Activated CD4-positive, alpha-beta T cell treated with anti-CD3 and anti-CD28 coated beads, Interleukin-2, amount 50 U/mL, for 16 hours (primary cell): ENCODE data around the gene MBNL3.
"Not testable (repeated sequence)": the region's sequence is repeated elsewhere in the genome, so short reads cannot be mapped to it uniquely, and the experiment has no call there.

ENCODE experiments used
- DNase-seq: peaks from one replicate; pipeline ENCODE4 v3.0.0-alpha.2; 2020

MBNL3 gene

GRCh38 chrX:132367984-132368383 lies 120.9 kb downstream of the MBNL3 start:
- DNase-seq, result no peak

DNA sequence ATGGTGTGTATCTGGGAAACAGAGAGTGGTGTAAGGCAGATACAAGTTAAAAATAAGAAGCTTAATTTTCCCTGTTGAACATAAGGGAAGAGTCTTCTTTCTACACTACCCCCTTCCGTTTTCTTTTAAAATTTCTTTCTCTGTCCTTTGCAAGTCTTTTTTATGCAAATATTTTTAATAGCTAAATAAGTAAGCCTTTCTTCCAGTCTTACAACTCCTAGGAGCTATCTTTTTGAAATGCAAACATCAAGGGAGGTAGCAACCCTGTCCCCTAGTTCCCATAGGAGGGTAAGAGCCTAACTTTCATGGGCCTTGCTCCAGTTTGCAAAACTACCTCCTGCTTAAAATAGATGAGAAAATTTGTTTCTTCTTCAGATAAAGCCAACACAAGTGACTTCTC lies 121.5 kb downstream of the MBNL3 start:
- no peak for DNase-seq

DNA sequence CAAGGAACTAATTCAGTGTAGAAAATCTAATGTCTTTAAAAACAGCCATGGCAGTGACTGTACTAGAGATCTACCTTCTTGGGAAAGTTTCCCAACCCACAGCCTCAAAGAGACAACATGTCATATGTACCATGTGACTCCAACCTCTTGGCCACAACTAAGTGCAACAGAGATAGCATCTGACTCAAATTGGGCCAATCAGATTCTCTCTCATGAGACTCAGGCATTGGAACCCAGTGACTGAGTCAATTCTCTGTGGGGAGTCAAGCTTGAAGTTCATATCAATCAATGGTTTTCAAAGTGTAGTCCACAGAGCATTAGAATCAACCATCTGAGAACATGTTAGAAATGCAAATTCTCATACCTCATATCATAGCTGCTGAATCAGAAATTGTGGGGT lies 123.3 kb downstream of the MBNL3 start:
- peak; percentile 5 for DNase-seq

DNA sequence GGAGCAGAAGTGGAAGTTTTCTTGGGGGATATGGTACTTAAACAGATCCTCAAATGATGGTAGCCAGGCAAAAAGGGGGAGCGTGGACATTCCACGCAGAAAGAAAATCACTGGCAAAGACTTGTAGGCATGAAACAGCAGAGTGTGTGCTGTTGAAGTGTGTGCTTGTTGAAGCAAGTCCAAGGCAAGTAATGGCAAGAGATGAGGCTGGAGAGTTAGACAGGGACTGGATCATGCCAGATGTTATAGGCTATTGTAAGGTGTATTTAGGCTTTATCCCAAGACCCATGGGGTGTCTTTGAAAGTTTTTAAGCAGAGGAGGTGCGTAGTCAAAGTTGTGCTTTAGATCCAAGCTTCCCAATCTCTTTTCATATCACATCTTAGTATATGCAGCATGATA lies 124.5 kb downstream of the MBNL3 start:
- DNase-seq, result no peak

GRCh38 chrX:132353430-132353829 lies 135.4 kb downstream of the MBNL3 start:
- DNase-seq, result no peak

- DNase-seq, result no peak
These were observed 152.7 kb downstream of the MBNL3 start for GRCh38 chrX:132336172-132336571.

DNA sequence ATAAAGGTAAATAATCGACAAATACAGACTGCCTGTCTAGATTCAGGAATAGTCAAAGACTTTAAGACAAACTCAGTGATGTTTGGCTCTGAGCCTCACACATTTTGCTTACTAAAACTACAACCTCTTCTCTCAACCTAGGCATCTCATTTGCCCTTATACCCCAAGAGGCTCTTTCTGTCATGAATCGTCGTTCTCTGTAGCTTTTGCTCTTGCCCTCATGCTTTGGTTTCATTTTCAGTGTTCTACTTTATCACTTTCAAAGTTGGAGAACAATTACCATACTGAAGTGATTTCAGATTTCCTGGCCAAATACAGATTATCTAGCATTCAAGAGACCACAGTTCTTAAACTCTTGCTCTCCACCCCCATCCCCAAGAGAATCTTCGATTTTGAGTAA lies 155.5 kb downstream of the MBNL3 start:
- peak; percentile 2 for DNase-seq

DNA sequence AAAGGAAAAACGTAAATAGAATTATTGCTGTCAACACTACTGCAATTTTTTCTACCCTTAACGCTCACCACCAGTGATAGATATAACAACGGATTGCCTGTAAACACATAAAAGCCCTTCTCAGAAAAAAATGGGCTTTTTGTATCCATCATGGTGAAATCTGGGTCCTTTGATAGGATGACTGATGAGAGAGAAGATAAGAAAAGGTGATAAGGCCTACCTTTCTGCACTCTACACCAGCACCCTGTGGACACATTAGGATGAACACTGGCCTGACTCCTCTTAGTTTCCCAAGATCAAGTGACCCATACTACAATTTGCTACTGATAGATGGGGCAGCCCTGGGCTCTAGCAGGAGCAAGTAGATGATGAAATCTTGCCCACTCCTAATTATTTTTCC lies 157.3 kb downstream of the MBNL3 start:
- no peak for DNase-seq

- DNase-seq, result no peak
These were observed 157.8 kb downstream of the MBNL3 start for GRCh38 chrX:132331000-132331399.

DNA sequence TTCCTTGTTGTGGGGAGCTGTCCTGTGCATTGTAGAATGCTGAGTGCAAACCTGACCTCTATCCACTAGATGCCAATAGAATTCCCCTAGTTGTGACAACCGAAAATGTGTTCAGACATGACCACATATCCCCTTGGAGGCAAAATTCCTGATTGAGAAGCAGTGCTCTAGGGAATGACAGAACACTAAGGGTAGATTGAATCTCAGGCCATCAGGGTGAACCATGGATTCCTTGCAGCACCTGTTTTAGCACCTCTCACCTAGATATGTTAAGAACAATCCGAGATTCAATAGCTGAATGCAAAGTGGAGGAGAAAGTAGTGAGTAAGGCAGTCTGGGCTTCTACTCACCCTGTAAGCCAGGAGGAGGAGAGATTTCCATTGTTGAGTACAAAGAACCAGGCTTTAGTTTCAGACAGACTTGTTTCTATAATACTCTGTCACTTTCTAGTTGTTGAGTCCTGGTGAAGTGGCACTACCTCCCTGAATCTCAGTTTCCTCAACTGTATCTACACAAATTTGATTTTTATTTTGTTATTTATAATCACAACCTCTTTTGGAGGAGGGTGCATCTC lies 158.6 kb downstream of the MBNL3 start:
- DNase-seq, result no peak

GRCh38 chrX:132326960-132327359 lies 161.9 kb downstream of the MBNL3 start:
- not testable (repeated sequence) for DNase-seq
